GM18907 (cell line): ENCODE measurements around the gene KCNIP2.

Source experiments
- ATAC-seq: cut with Tn5 transposase; IDR thresholded peaks from one replicate; pipeline ENCODE4 v1.9.1; 2021; ENCODE audit warnings: mild to moderate bottlenecking, moderate library complexity; ENCODE audit not compliant: unreplicated experiment

KCNIP2 gene

DNA sequence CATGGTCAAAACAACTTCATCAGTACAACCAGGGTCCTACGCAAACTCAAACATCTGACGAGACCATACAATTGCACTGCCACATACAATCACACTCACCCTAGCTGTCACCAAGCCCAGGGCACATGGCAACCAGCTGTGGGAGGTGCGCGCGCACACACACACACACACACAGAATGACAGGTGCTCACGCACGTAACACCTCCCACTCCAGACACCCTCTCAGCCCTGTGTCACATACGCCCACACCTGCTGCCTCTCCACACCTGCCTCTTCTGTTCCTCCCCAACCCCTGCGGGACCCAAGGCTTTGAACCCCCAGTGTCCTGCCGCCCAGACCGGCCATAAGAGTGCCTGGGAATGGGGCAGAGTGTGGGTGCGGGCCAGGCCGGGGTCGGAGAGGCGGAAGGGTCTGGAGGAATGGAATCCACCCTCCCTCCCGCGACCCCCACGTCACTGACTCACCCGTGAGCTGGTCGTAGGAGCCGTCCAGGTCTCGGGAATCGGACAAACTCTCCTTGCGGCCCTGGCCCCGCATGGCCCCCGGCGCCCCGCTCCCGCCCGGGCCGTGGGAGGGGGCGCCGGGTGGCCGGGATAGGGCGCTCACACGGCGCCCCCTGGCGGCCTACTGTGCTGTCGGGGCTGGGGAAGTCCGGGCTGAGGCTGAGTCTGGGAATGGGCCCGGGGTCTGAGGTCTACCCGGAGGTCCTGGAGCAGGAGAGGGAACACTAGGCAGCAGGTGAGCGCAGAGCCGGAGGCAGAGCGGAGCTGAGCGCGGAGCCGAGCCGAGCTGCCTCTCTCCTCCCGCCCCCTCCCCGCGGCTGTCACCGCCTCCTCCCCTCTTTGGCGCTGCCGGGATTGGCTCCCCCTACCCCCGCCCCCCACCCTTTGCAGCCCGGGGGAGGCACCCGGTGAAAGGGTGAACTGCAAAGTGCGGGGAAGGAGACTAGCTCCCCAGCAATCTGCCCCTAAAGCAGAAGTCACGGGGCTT, at the start of gene KCNIP2:
Gene KCNIP2 (minus strand): TSS at position 769 of the 990 bp plus-strand sequence. CDS start 232 bp downstream, at position 537.
- ATAC-seq: no peak

DNA sequence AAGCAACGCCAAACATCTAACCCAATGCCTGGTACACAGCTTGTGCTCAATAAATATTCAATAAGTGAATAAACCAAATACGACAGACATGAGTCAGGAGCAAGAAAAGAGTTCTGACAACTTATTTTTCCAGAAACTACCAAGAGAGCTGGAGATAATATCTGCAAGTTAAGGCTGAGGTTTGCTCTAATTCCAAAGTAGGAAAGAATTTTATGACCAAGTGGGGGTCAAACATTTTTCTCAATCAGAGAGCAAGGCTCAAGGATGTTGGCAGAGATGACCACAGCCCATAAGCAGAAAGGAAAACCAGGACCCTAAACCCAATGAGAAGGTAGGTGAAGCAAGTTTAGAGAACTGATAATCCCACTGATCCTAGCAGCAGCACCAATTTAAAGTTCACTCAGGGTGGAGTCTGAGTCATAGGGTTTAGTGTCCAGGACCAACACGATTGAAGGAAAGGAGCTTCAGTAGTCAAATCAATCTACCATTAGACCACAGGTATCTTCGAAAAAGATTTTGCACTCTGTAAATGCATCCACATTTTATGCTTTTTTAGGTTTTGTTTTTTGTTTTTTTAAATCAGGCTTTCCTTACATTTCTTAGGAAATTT, 49.3 kb upstream of the KCNIP2 start:
- ATAC-seq: no peak

DNA sequence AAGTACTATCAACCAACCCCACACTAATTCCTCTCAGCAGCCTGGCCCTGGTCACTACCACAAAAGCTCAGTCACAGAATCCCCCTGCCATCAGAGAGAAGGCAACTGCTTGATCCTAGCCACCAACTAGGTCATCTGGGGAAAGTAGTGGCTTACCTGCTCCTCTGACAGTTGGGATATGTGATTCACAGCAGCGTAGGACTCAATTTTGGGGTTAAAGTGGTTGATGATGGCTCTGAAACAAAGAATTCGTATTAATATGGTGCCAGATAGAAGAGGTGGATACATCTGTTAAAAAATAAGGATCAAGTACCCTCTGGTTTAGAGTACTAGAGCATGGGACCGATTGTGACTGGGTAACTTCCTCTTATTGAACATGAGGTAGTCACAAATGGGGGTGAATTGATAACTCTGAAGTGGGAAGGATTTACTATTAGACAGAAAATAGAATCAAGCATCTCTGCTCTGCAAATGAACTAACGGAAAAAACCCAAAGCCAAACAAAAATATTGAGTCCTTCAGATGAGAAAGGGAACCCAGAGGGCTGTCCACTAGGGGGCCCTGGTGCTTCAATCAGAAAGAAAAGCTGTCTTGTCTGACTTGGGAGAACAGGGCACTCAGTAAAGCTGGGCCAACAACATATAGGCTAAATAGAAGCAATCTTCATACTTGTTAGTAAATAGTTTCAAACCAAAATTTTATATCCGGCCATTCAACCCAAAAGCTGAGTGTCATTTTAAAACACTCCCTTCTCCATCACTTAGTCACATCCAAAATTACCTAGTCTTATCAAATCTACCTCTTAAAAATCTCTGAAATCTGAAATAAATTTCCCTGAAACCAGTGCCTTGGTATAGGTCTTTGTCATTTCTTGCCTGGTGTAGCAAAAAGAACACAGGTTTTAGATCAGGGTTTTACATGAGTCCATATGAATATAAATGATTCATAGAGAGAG, 45.9 kb upstream of the KCNIP2 start:
- no peak for ATAC-seq

GRCh38 chr10:101888251-101888949, 44.8 kb upstream of the KCNIP2 start:
- ATAC-seq: no peak

DNA sequence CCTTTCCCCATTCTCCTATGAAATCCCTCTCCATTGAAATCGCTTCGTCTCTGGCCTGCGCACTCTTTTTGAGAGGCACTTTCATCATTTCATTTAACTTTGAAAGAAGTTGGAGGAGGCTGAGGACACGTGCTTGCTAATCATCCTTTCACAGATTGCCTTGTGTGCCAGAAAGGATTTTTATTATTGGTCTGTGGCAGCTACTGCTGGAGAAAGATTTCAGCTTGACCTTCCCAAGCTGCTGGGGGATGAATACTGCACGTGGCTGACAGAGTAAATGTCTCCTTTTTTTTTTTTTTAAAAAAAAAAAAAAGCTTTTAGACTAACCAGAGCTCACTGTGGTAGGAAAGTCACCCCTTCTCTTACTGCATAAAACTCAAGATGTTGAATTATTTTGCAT, 44.2 kb upstream of the KCNIP2 start:
- ATAC-seq: no peak

GRCh38 chr10:101886521-101887312, 43.1 kb upstream of the KCNIP2 start:
- no peak for ATAC-seq

DNA sequence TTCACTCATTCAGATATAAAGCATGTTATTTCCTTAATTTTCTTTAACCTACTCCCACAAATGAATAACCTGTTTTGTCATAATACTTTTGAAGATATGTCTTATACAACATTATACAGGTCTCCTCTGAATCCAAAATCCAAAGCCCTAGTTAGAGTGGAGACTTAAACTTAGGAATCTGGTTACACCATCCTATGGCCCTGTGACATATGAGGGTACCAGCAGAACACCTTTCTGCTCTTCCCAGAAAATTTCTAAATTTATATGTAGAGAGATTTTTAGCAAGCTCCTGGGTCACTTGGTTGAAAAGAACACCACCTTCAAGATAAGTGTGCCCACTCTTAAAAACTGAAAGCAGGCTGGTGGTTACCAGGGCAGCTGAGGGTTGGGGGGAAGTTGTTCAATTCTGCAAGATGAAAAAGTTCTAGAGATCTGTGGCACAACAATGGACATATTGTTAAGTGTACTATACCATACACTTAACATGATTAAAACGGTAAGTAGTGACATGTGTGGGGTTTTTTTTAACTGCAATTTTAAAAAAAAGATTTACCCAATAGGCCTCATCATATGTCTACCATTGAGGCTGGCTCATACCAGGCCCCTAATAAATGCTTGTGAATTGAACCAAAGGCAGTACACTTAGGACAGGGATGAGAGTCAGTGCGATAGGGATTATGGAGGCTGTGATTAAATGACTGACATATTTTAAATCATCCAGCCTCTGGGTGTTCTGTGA, 37.6 kb upstream of the KCNIP2 start:
- ATAC-seq: no peak

GRCh38 chr10:101880232-101880573, 36.6 kb upstream of the KCNIP2 start:
- ATAC-seq: no peak

DNA sequence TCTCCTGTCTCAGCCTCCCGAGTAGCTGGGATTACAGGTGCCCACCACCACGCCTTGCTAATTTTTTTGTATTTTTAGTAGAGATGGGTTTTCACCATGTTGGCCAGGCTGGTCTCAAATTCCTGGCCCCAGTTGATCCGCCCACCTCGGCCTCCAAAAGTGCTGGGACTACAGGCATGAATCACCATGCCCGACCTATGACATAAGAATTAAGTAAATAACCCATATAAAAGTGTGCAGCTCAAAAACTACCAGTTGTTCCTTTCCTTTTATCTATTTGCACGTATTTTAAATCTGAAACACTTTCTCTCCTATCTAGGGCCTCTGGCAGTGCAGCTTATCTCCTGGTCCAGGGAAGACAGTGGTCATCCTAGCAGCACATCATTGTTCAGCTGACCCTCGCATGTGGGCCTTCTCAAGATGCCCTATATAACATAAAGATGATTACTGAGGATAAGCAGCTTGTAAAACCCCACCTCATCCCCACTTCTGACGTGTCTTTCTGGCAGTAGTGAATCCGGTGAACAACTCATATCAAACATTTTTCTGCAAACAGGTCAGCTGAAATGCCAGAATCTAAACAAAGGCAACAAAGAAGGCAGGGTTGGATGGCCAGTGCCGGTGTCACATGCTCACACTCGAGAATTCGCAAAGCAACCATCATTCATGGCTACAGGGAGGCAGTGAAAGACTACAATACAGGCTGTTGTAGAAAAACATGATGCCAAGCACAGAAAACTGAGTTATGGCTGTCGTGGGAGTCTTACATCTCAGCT, 36.0 kb upstream of the KCNIP2 start:
- no peak for ATAC-seq

DNA sequence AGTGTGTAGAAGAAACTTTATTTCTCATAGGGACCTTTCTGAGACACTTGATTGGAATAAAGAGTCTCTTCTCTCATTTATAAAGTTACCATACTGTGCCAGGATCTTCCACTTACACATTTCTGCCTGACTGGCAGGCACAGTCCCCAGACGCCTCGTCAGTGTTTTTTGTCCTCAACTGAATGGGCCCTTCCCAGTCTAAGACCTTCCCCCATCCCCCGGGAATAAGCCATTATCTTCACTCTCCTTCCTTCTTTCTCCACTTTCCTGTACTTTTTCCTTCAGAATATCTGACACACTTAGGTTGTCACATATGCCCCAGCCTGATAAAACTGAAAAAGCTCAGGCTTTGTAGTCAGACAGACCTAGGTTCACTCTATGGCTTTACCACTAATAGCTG, 35.3 kb upstream of the KCNIP2 start:
- ATAC-seq: no peak

- ATAC-seq: no peak
Measured at GRCh38 chr10:101875068-101875688, 31.6 kb upstream of the KCNIP2 start.

GRCh38 chr10:101874252-101874651, 30.7 kb upstream of the KCNIP2 start:
- ATAC-seq: no peak

GRCh38 chr10:101867931-101868330, 24.3 kb upstream of the KCNIP2 start:
- no peak for ATAC-seq

- ATAC-seq: no peak
Measured at GRCh38 chr10:101859530-101859929, 15.9 kb upstream of the KCNIP2 start.

GRCh38 chr10:101858723-101859500, 15.3 kb upstream of the KCNIP2 start:
- peak; percentile 79 for ATAC-seq

DNA sequence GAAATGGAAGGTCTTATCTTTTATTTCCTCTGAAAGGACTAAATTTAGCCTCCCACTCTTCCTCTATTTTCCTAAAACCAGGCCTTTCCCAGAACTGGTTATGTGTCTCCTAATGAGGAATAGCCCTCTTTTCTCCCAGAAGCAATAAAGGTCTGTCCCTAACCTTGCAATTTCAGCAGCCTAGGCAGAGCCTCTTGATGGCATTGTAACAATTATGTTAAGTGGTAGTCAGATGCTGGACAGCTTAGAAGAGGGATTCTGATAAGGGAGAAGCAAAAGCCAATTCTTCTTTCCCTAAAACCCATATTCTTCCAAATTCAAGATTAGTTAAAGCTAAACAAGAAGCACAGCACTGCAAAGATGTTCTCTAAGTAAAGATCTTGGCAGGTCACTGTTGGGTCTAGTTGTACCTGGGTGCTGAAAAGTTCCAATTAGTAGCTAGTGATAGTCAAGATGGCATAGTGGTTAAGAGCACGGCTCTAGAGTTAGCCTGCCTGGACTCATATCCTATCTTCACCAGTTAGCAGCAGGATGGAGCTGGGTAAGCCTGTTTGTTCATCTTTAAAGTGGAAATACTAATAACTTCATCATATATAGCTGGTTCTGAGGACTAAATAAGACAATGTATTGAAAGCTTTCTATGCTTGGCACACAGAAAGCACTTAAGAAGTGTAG, 14.3 kb upstream of the KCNIP2 start:
- no peak for ATAC-seq
